Endothelial cell of umbilical vein (primary cell): ENCODE data around the gene HAPLN2. TPM values are rescaled to one million over a fixed set of nuclear protein-coding genes. Genes with fewer than 3 reads are reported as not detected.

ENCODE experiments used
- BruUV-seq: library from RNA; stranded (reverse); fragments of 400-500 nt; replicated peaks from 2 replicates; lab custom pipeline; 2021; lab: Mats Ljungman, UMichigan
- CTCF ChIA-PET: fragments of 300-600, 350-600 bp; sonication (Branson Sonifier 250); formaldehyde crosslinking; loops from one replicate; lab custom pipeline; 2021; ENCODE audit warnings: antibody characterized with exemption, inconsistent platforms; lab: Charles Lee
- POLR2A ChIA-PET: fragments of 300-600, 350-600 bp; sonication (Branson Sonifier 250); formaldehyde crosslinking; loops from one replicate; lab custom pipeline; 2021; ENCODE audit warnings: antibody characterized with exemption, inconsistent platforms; lab: Charles Lee
- DNase-seq: peaks from one replicate; pipeline ENCODE4 v3.0.0-alpha.2; 2011; ENCODE audit warnings: low read depth, low spot score
- FAIRE-seq: peaks from 2 replicates; lab custom pipeline; 2011; peaks lifted over from hg19 to GRCh38; lab: Jason Lieb, UNC
- H2AFZ ChIP-seq: 2 replicates; pipeline ENCODE4 v1.6.0; 2012; ENCODE audit warnings: low read depth, low read length, control low read depth, inconsistent platforms
- H3K27ac ChIP-seq: 2 replicates; pipeline ENCODE4 v1.5.1; 2011; ENCODE audit warnings: low read depth, mild to moderate bottlenecking, control low read depth, low read length, moderate library complexity; ENCODE audit not compliant: insufficient read depth
- H3K27me3 ChIP-seq, 2 experiments: 2 replicates each; pipeline versions ENCODE4 v1.6.0 to v1.6.1; 2011; ENCODE audit warnings: low read length in 2 of 2, mixed read lengths in 1 of 2; ENCODE audit not compliant: control insufficient read depth in 2 of 2, insufficient read depth in 2 of 2
- H3K36me3 ChIP-seq, 2 experiments: 2 replicates in 1 of 2; 3 replicates in 1 of 2; pipeline ENCODE4 v1.5.1; 2011; ENCODE audit warnings: low read length in 2 of 2, mild to moderate bottlenecking in 1 of 2, moderate library complexity in 1 of 2; ENCODE audit not compliant: control insufficient read depth in 2 of 2, insufficient read depth in 2 of 2; ENCODE audit errors: extremely low read depth in 1 of 2
- H3K4me1 ChIP-seq: 3 replicates; pipeline ENCODE4 v1.5.1; 2011; ENCODE audit warnings: mild to moderate bottlenecking, low read length; ENCODE audit not compliant: control insufficient read depth, insufficient read depth; ENCODE audit errors: extremely low read depth
- H3K4me2 ChIP-seq: 2 replicates; pipeline ENCODE4 v1.6.1; 2011; ENCODE audit warnings: low read length, control low read depth, mixed read lengths; ENCODE audit not compliant: insufficient read depth
- H3K4me3 ChIP-seq, 3 experiments: fragments of 200-600 bp in 1 of 3; sonication (generic), shearing (Covaris generic) in 1 of 3; replicated peaks in 1 of 3; 2 replicates each; pipeline ENCODE4 v1.5.1; 2011 to 2016; ENCODE audit warnings: control low read depth in 3 of 3, low read length in 3 of 3, mild to moderate bottlenecking in 2 of 3, inconsistent platforms in 1 of 3, low read depth in 1 of 3, moderate library complexity in 1 of 3; ENCODE audit not compliant: insufficient read depth in 1 of 3
- H3K79me2 ChIP-seq: 2 replicates; pipeline ENCODE4 v1.6.0; 2012; ENCODE audit warnings: low read length, inconsistent platforms; ENCODE audit not compliant: control insufficient read depth, insufficient read depth
- H3K9ac ChIP-seq: replicated peaks from 2 replicates; pipeline ENCODE3; 2011; ENCODE audit warnings: low read length, control low read depth; ENCODE audit not compliant: insufficient read depth; ENCODE audit errors: extremely low read depth
- H3K9me1 ChIP-seq: replicated peaks from 3 replicates; pipeline ENCODE4 v1.6.0; 2011; ENCODE audit warnings: mild to moderate bottlenecking, low read length; ENCODE audit not compliant: control insufficient read depth, insufficient read depth; ENCODE audit errors: extremely low read depth
- H3K9me3 ChIP-seq: replicated peaks from 2 replicates; pipeline ENCODE4 v1.5.1; 2012; ENCODE audit warnings: low read length, inconsistent platforms; ENCODE audit not compliant: control insufficient read depth, insufficient read depth
- H4K20me1 ChIP-seq: replicated peaks from 2 replicates; pipeline ENCODE3; 2011; ENCODE audit warnings: mild to moderate bottlenecking, low read length; ENCODE audit not compliant: control insufficient read depth, insufficient read depth; ENCODE audit errors: extremely low read depth
- CTCF ChIP-seq, 2 donors: IDR thresholded peaks; 1 replicate in 1 of 2; 2 replicates in 1 of 2; pipeline ENCODE4 v1.5.1; 2011; ENCODE audit warnings: low read length in 2 of 2, mild to moderate bottlenecking in 2 of 2, moderate library complexity in 2 of 2, control low read depth in 1 of 2, inconsistent platforms in 1 of 2, low read depth in 1 of 2; ENCODE audit not compliant: insufficient read depth in 1 of 2; ENCODE audit errors: extremely low read depth in 1 of 2
- EZH2 ChIP-seq: IDR thresholded peaks from 2 replicates; pipeline ENCODE4 v1.6.1; 2012; ENCODE audit warnings: borderline replicate concordance, low read depth, mild to moderate bottlenecking, moderate library complexity, low read length, inconsistent platforms; ENCODE audit not compliant: severe bottlenecking
- FOS ChIP-seq: IDR thresholded peaks from 2 replicates; pipeline ENCODE4 v1.6.1; 2011; ENCODE audit warnings: mild to moderate bottlenecking, low read length, moderate library complexity, borderline replicate concordance; ENCODE audit not compliant: insufficient read depth
- GATA2 ChIP-seq: IDR thresholded peaks from 2 replicates; pipeline ENCODE4 v1.7.0; 2011; ENCODE audit warnings: low read depth, mild to moderate bottlenecking, moderate library complexity, mixed read lengths, low read length; ENCODE audit not compliant: insufficient read length, insufficient read depth
- JUN ChIP-seq: IDR thresholded peaks from 2 replicates; pipeline ENCODE4 v1.6.1; 2011; ENCODE audit warnings: borderline replicate concordance, low read depth; ENCODE audit not compliant: insufficient read length, insufficient read depth
- MAX ChIP-seq: IDR thresholded peaks from 2 replicates; pipeline ENCODE4 v1.6.1; 2011; ENCODE audit not compliant: insufficient read depth, insufficient read length
- MYC ChIP-seq: IDR thresholded peaks from one replicate; pipeline ENCODE4 v1.6.1; 2011; ENCODE audit warnings: mild to moderate bottlenecking, low read depth, low read length
- POLR2A ChIP-seq: IDR thresholded peaks from 2 replicates; pipeline ENCODE4 v1.6.1; 2012; ENCODE audit warnings: low read depth, mild to moderate bottlenecking, control low read depth, low read length
- POLR2AphosphoS5 ChIP-seq: IDR thresholded peaks from 2 replicates; pipeline ENCODE4 v1.6.1; 2012; ENCODE audit warnings: low read depth, mild to moderate bottlenecking, control low read depth, low read length, moderate library complexity; ENCODE audit not compliant: insufficient read depth
- dilution Hi-C: fragments of 300-500 bp; cut with MboI; formaldehyde crosslinking; loops from one replicate; pipeline ENCODE4 v1.15.0; 2019; ENCODE audit warnings: low sequenced_read_pairs; ENCODE audit not compliant: extremely low pct_ligation_motif_present
- intact Hi-C: fragments of 100-400 bp; cut with micrococcal nuclease; formaldehyde crosslinking; loops from one replicate; pipeline ENCODE4 v1.10.0; 2022
- polyA plus RNA-seq, 4 experiments: library from polyadenylated mRNA; depleted of rRNA in 3 of 4; stranded (reverse) in 3 of 4; unstranded in 1 of 4; fragments of >200 nt; gene quantifications; 2 replicates each; pipeline versions ENCODE4 v1.2.1 to v1.2.3, GENCODE V29; 2011 to 2012; ENCODE audit warnings: missing spikeins in 1 of 4
- total RNA-seq: library from RNA; stranded (reverse); gene quantifications from 2 replicates; pipeline ENCODE4 v1.2.3, GENCODE V29; 2021

Gene HAPLN2
- total and polyA plus RNA-seq, 2 donors (not counting 3 experiments of a cell fraction or from before 2014, with no cell fraction given), result not detected

DNA sequence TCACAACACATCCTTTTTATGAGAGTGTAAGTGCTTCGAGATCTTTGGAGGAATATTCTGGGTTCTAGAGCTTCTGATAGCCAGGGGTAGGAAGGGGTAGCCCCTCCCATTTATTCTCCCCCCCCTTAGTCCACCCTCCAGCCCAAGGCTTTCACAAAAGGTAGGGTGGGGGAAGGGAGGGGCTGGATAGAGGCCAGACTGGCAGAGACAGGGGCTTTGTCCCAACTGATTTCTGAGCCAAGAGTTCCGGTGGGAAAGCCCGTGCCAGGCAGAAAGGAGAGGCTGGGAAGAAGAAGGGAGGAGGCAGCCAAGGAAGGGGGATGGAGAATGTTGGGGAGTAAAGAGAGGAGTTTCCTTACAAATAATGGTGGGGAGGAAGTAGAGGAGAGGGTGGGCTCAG lies 25.8 kb downstream of the HAPLN2 start:
- BruUV-seq, result no TSS peak
- Histone ChIP-seq H3K9ac (no peak overlapping the region), H3K4me2 (no peak overlapping the region), H3K27me3 (peaks cover 70 to 75% of the 10 kb centered on the region in 2 experiments), H3K27ac (no peak overlapping the region), H3K9me3 (no peaks in the 10 kb centered on the region), H3K9me1 (no peaks in the 10 kb centered on the region), H3K4me3 (no peak overlapping the region), H2AFZ (no peak overlapping the region), H4K20me1 (no peaks in the 10 kb centered on the region), H3K36me3 (no peaks in the 10 kb centered on the region), H3K79me2 (no peaks in the 10 kb centered on the region), H3K4me1 (no peaks in the 10 kb centered on the region)
- ChIA-PET POLR2A (interaction anchor here (0.5 kb wide), 1 partner anchor 39 kb away, joined by 4 read pairs; no protein-coding TSS in a partner anchor), CTCF (interaction anchor here (0.9 to 1.5 kb wide), 5 partner anchors 10 to 39 kb away, joined by 3 to 7 read pairs (median 3); no protein-coding TSS in a partner anchor)
- no peak for TF ChIP-seq MAX
- no peak for TF ChIP-seq CTCF (IDR thresholded peaks at IDR 0.05; ENCODE audit: extremely low read depth in 1 of 2, insufficient read depth in 1 of 2, low read depth in 1 of 2, low read length in 2 of 2)
- no peak for TF ChIP-seq GATA2
- TF ChIP-seq POLR2A, result no peak
- TF ChIP-seq EZH2, result no peak
- TF ChIP-seq FOS, result no peak
- no peak for TF ChIP-seq JUN
- no peak for TF ChIP-seq POLR2AphosphoS5
- TF ChIP-seq MYC, result no peak
- dilution Hi-C loops (no loop called here), intact Hi-C loops (no loop called here)
- no peak for DNase-seq
- FAIRE-seq, result no peak
